A673 (cell line): ENCODE results near the gene DLG2. TPM values are rescaled to one million over a fixed set of nuclear protein-coding genes. Genes with fewer than 3 reads are reported as not detected.
A peak's percentile ranks its signal among the peaks of the same experiment; 100 is the strongest.

Experiments used
- BruUV-seq: library from RNA; stranded (reverse); fragments of 400-500 nt; replicated peaks from 2 replicates; lab custom pipeline; 2021; lab: Mats Ljungman, UMichigan
- CTCF ChIA-PET: fragments of 300-600 bp; sonication (Branson Sonifier 250); formaldehyde crosslinking; loops from one replicate; lab custom pipeline; 2022; ENCODE audit warnings: antibody characterized with exemption; lab: Charles Lee
- POLR2A ChIA-PET: fragments of 300-600 bp; sonication (Branson Sonifier 250); formaldehyde crosslinking; loops from one replicate; lab custom pipeline; 2022; ENCODE audit warnings: antibody characterized with exemption; ENCODE audit not compliant: low non-redundant PET; lab: Charles Lee
- DNase-seq: peaks from one replicate; pipeline ENCODE4 v3.0.0-alpha.2; 2015; ENCODE audit warnings: low spot score
- H3K27ac ChIP-seq: fragments of 200-600 bp; sonication (generic); 2 replicates; pipeline ENCODE4 v1.5.1; 2016; ENCODE audit warnings: mixed run types, low read depth, mild to moderate bottlenecking, mixed read lengths, antibody characterized with exemption, low read length; ENCODE audit not compliant: poor library complexity, severe bottlenecking
- H3K27me3 ChIP-seq: fragments of 200-600 bp; sonication (generic); replicated peaks from 2 replicates; pipeline ENCODE4 v1.6.1; 2017; ENCODE audit warnings: mixed run types, low read depth, mild to moderate bottlenecking, mixed read lengths, antibody characterized with exemption, low read length; ENCODE audit not compliant: insufficient read depth, poor library complexity
- H3K36me3 ChIP-seq: fragments of 200-600 bp; sonication (generic); 2 replicates; pipeline ENCODE4 v1.6.1; 2016; ENCODE audit warnings: mixed run types, mild to moderate bottlenecking, mixed read lengths, antibody characterized with exemption, low read length; ENCODE audit not compliant: insufficient read depth, poor library complexity, severe bottlenecking
- H3K4me1 ChIP-seq: fragments of 200-600 bp; sonication (generic); 2 replicates; pipeline ENCODE4 v1.6.1; 2017; ENCODE audit warnings: mixed run types, mild to moderate bottlenecking, mixed read lengths, antibody characterized with exemption, low read length; ENCODE audit not compliant: insufficient read depth, poor library complexity, severe bottlenecking
- H3K4me3 ChIP-seq: fragments of 200-600 bp; sonication (generic); 2 replicates; pipeline ENCODE4 v1.5.1; 2016; ENCODE audit warnings: low read depth, mixed run types, mild to moderate bottlenecking, mixed read lengths, low read length; ENCODE audit not compliant: poor library complexity, severe bottlenecking
- H3K9me3 ChIP-seq: fragments of 200-600 bp; sonication (generic); 2 replicates; pipeline ENCODE4 v1.6.1; 2016; ENCODE audit warnings: mixed run types, low read depth, mild to moderate bottlenecking, mixed read lengths, antibody characterized with exemption, low read length; ENCODE audit not compliant: poor library complexity, severe bottlenecking
- CTCF ChIP-seq: fragments of 300-800, 200-600 bp; sonication (generic); conservative IDR thresholded peaks from 2 replicates; pipeline ENCODE4 v1.5.1; 2017; ENCODE audit warnings: low read depth, mild to moderate bottlenecking, antibody characterized with exemption, low read length, moderate library complexity, mixed read lengths
- EZH2 ChIP-seq: fragments of 200-600 bp; sonication (generic); IDR thresholded peaks from 2 replicates; pipeline ENCODE4 v1.6.1; 2017; ENCODE audit warnings: borderline replicate concordance, low read depth, mild to moderate bottlenecking, mixed read lengths, antibody characterized with exemption, low read length; ENCODE audit not compliant: poor library complexity, severe bottlenecking
- intact Hi-C: fragments of 100-400 bp; cut with micrococcal nuclease; formaldehyde crosslinking; loops from one replicate; pipeline ENCODE4 v1.10.0; 2022; ENCODE audit not compliant: unreplicated experiment
- total RNA-seq: library from RNA; stranded (reverse); gene quantifications from 2 replicates; pipeline ENCODE4 v1.2.3, GENCODE V29; 2021

The DLG2 gene
- total RNA-seq, 1 experiment from 2014 or later: 277 TPM

- ChIA-PET CTCF (no interaction called here), POLR2A (interaction anchor here (0.6 kb wide), 1 partner anchor 23 kb away, joined by 3 read pairs; no protein-coding TSS in a partner anchor)
- intact Hi-C loops: no loop called here
- TF ChIP-seq EZH2 (no peak), CTCF (peak; percentile 33; the same call in 1 of the 2 replicates)
- H3K9me3 ChIP-seq: no peaks in the 10 kb centered on the region
- no TSS peak for BruUV-seq
- no peaks in the 10 kb centered on the region for H3K36me3 ChIP-seq
- H3K27ac ChIP-seq: no peak overlapping the region
- peak; percentile 33 for DNase-seq
- no peaks in the 10 kb centered on the region for H3K4me1 ChIP-seq
- H3K27me3 ChIP-seq: no peaks in the 10 kb centered on the region
- H3K4me3 ChIP-seq: no peak overlapping the region
Measured at GRCh38 chr11:84899740-84900139, 727.4 kb downstream of the DLG2 start.

DNA sequence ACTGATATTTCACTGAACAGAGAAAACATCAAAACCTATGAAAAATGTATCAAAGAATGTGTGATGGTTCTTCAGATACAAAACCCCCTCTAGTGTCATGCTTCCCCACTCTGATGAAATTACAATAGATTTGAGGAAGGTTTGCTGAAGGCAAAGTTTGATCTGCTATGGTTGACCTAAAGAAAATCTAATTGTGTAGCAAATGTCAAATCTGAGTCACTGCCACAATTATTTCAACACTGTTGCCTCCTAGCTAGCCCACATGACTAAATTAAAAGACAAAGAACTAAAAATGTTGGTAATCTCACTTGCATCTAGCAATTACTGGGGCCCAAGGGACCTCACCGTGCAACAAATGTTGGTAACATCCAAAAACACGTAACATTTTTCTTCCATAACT is 728.0 kb downstream of the DLG2 start:
- no peak for TF ChIP-seq EZH2
- no peak for TF ChIP-seq CTCF
- DNase-seq: no peak
- no peaks in the 10 kb centered on the region for H3K36me3 ChIP-seq
- H3K27ac ChIP-seq: no peak overlapping the region
- POLR2A ChIA-PET: no interaction called here
- H3K27me3 ChIP-seq: no peaks in the 10 kb centered on the region
- H3K4me3 ChIP-seq: no peak overlapping the region
- no peaks in the 10 kb centered on the region for H3K9me3 ChIP-seq
- H3K4me1 ChIP-seq: no peaks in the 10 kb centered on the region
- BruUV-seq: no TSS peak
- intact Hi-C loops: no loop called here
- CTCF ChIA-PET: no interaction called here

DNA sequence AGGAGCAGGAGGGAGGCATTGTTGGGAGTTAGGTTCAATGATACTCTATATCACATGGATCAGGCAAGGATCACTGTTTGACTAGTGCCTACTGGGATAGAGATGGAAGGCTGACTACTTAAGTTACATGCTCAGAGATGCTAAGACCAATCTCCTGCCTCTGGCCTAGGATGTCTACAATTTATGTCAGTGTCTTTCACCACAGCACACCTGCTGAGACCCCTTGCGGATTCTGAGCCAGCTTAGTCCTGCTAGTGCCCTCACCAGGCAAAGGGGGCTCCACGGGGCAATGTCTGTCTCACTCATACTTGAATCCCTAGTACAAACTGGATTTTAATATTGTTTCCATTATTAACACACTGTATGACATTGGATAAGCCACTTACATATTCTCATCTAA is 732.5 kb downstream of the DLG2 start:
- Histone ChIP-seq H3K27me3 (no peaks in the 10 kb centered on the region), H3K9me3 (no peaks in the 10 kb centered on the region), H3K27ac (no peak overlapping the region), H3K36me3 (no peaks in the 10 kb centered on the region), H3K4me3 (no peak overlapping the region), H3K4me1 (no peaks in the 10 kb centered on the region)
- ChIA-PET POLR2A (no interaction called here), CTCF (no interaction called here)
- no peak for DNase-seq
- TF ChIP-seq EZH2 (no peak), CTCF (no peak)
- BruUV-seq: no TSS peak
- intact Hi-C loops: no loop called here
